Measurements from ENCODE around the gene PCDHGA8. TPM values are rescaled to one million over a fixed set of nuclear protein-coding genes. Genes with fewer than 3 reads are reported as not detected.
"Not testable (repeated sequence)": the region's sequence is repeated elsewhere in the genome, so short reads cannot be mapped to it uniquely, and the experiment has no call there.

The PCDHGA8 gene
- total and polyA plus RNA-seq, 2 donors = 0.18 to 0.19 TPM

- peaks cover 13 to 30% of the 10 kb centered on the region in 2 donors for H3K9me3 ChIP-seq (ENCODE audit: control insufficient read depth in 2 of 2, insufficient read depth in 1 of 2, low read length in 1 of 2)
- no peak within 1 kb of the TSS for H3K27ac ChIP-seq (ENCODE audit: low read depth in 1 of 2, low read length in 1 of 2)
- 12% methylated on average over 31 of the region's 31 CpGs for WGBS
- H3K4me1 ChIP-seq (ENCODE audit: control insufficient read depth in 2 of 2, insufficient read depth in 2 of 2, low read length in 2 of 2) = peaks cover 0 to 4% of the 10 kb centered on the region in 2 donors
- peak in 3 of 9 donors; percentile 32 to 67 (median 55) for DNase-seq (ENCODE audit: low read depth in 6 of 9, low spot score in 9 of 9)
- H3K27me3 ChIP-seq (ENCODE audit: control insufficient read depth in 2 of 2, insufficient read depth in 1 of 2, low read length in 1 of 2) = peaks cover 44 to 94% of the 10 kb centered on the region in 2 donors
- H3K36me3 ChIP-seq (ENCODE audit: control insufficient read depth in 2 of 2, insufficient read depth in 2 of 2, low read length in 1 of 2) = no peaks in the 10 kb centered on the region
- H3K4me3 ChIP-seq (ENCODE audit: low read length in 2 of 2) = peak within 1 kb of the TSS; percentile 29 to 39
Observed at GRCh38 chr5:141412854-141413539, 20.6 kb downstream of the PCDHGA8 start, which contains the start of gene PCDHGA10. Gene PCDHGA10 (plus strand): TSS chr5:141412987. CDS start chr5:141413176, 189 bp downstream.

DNA sequence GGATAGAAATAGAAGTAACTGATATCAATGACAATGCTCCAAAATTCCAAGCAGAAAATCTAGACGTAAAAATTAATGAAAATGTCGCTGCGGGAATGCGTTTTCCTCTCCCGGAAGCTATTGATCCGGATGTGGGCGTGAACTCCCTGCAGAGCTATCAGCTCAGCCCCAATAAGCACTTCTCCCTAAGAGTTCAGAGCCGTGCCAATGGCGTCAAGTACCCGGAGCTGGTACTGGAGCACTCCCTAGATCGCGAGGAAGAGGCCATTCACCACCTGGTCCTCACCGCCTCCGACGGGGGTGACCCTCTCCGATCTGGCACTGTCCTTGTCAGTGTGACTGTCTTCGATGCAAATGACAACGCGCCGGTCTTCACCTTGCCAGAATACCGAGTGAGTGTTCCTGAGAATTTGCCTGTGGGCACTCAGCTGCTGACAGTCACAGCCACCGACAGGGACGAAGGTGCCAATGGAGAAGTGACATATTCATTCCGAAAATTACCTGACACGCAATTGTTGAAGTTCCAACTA, 21.2 kb downstream of the PCDHGA8 start:
- H3K4me3 ChIP-seq (ENCODE audit: low read length in 2 of 2) = peak overlapping the region; percentile 29 to 32
- 16% methylated on average over 25 of the region's 25 CpGs for WGBS

GRCh38 chr5:141414548-141415274, 22.3 kb downstream of the PCDHGA8 start:
- H3K4me3 ChIP-seq (ENCODE audit: low read length in 2 of 2); DNase-seq (ENCODE audit: low read depth in 6 of 9, low spot score in 9 of 9); H3K4me1 ChIP-seq (ENCODE audit: control insufficient read depth in 2 of 2, insufficient read depth in 2 of 2, low read length in 2 of 2); H3K36me3 ChIP-seq (ENCODE audit: control insufficient read depth in 2 of 2, insufficient read depth in 2 of 2, low read length in 1 of 2); H3K27ac ChIP-seq (ENCODE audit: low read depth in 1 of 2, low read length in 1 of 2): not testable (repeated sequence)
- peaks cover 52 to 94% of the 10 kb centered on the region in 2 donors for H3K27me3 ChIP-seq (ENCODE audit: control insufficient read depth in 2 of 2, insufficient read depth in 1 of 2, low read length in 1 of 2)
- H3K9me3 ChIP-seq (ENCODE audit: control insufficient read depth in 2 of 2, insufficient read depth in 1 of 2, low read length in 1 of 2) = peaks cover 14 to 31% of the 10 kb centered on the region in 2 donors
- 33% methylated on average over 46 of the region's 46 CpGs for WGBS

More for the DNA sequence above, 21.2 kb downstream of the PCDHGA8 start:
- Histone ChIP-seq H3K9me3 (ENCODE audit: control insufficient read depth in 2 of 2, insufficient read depth in 1 of 2, low read length in 1 of 2) (peaks cover 14 to 29% of the 10 kb centered on the region in 2 donors), H3K27me3 (ENCODE audit: control insufficient read depth in 2 of 2, insufficient read depth in 1 of 2, low read length in 1 of 2) (peaks cover 50 to 94% of the 10 kb centered on the region in 2 donors), H3K4me1 (ENCODE audit: control insufficient read depth in 2 of 2, insufficient read depth in 2 of 2, low read length in 2 of 2) (peaks cover 0 to 4% of the 10 kb centered on the region in 2 donors), H3K27ac (ENCODE audit: low read depth in 1 of 2, low read length in 1 of 2) (no peak overlapping the region), H3K36me3 (ENCODE audit: control insufficient read depth in 2 of 2, insufficient read depth in 2 of 2, low read length in 1 of 2) (no peaks in the 10 kb centered on the region)
- DNase-seq (ENCODE audit: low read depth in 6 of 9, low spot score in 9 of 9) = no peak

DNA sequence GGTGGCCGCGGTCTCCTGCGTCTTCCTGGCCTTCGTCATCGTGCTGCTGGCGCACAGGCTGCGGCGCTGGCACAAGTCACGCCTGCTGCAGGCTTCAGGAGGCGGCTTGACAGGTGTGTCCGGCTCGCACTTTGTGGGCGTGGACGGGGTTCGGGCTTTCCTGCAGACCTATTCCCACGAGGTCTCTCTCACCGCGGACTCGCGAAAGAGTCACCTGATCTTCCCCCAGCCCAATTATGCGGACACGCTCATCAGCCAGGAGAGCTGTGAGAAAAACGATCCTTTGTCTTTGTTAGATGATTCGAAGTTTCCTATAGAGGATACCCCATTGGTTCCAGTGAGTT, 22.8 kb downstream of the PCDHGA8 start:
- H3K27ac ChIP-seq (ENCODE audit: low read depth in 1 of 2, low read length in 1 of 2); H3K4me3 ChIP-seq (ENCODE audit: low read length in 2 of 2); DNase-seq (ENCODE audit: low read depth in 6 of 9, low spot score in 9 of 9); H3K4me1 ChIP-seq (ENCODE audit: control insufficient read depth in 2 of 2, insufficient read depth in 2 of 2, low read length in 2 of 2); H3K36me3 ChIP-seq (ENCODE audit: control insufficient read depth in 2 of 2, insufficient read depth in 2 of 2, low read length in 1 of 2): not testable (repeated sequence)
- H3K9me3 ChIP-seq (ENCODE audit: control insufficient read depth in 2 of 2, insufficient read depth in 1 of 2, low read length in 1 of 2) = peaks cover 12 to 27% of the 10 kb centered on the region in 2 donors
- peaks cover 48 to 94% of the 10 kb centered on the region in 2 donors for H3K27me3 ChIP-seq (ENCODE audit: control insufficient read depth in 2 of 2, insufficient read depth in 1 of 2, low read length in 1 of 2)
- 28% methylated on average over 24 of the region's 24 CpGs for WGBS

GRCh38 chr5:141417494-141418172, 25.2 kb downstream of the PCDHGA8 start, which contains the start of gene PCDHGB7:
Gene PCDHGB7 (plus strand): TSS chr5:141417677. CDS start chr5:141417860, 183 bp downstream.
- peaks cover 0 to 10% of the 10 kb centered on the region in 2 donors for H3K4me1 ChIP-seq (ENCODE audit: control insufficient read depth in 2 of 2, insufficient read depth in 2 of 2, low read length in 2 of 2)
- peak in 6 of 9 donors; percentile 19 to 69 (median 34) for DNase-seq (ENCODE audit: low read depth in 6 of 9, low spot score in 9 of 9)
- WGBS = 6% methylated on average over 47 of the region's 47 CpGs
- H3K36me3 ChIP-seq (ENCODE audit: control insufficient read depth in 2 of 2, insufficient read depth in 2 of 2, low read length in 1 of 2); H3K27ac ChIP-seq (ENCODE audit: low read depth in 1 of 2, low read length in 1 of 2): not testable (repeated sequence)
- H3K4me3 ChIP-seq (ENCODE audit: low read length in 2 of 2) = peak within 1 kb of the TSS; percentile 20 to 29
- peaks cover 61 to 100% of the 10 kb centered on the region in 2 donors for H3K27me3 ChIP-seq (ENCODE audit: control insufficient read depth in 2 of 2, insufficient read depth in 1 of 2, low read length in 1 of 2)
- H3K9me3 ChIP-seq (ENCODE audit: control insufficient read depth in 2 of 2, insufficient read depth in 1 of 2, low read length in 1 of 2) = peaks cover 18 to 37% of the 10 kb centered on the region in 2 donors

- WGBS = 44% methylated on average over 74 of the region's 74 CpGs
- Histone ChIP-seq H3K9me3 (ENCODE audit: control insufficient read depth in 2 of 2, insufficient read depth in 1 of 2, low read length in 1 of 2) (peaks cover 19 to 36% of the 10 kb centered on the region in 2 donors), H3K4me1 (ENCODE audit: control insufficient read depth in 2 of 2, insufficient read depth in 2 of 2, low read length in 2 of 2) (peaks cover 0 to 6% of the 10 kb centered on the region in 2 donors), H3K27ac (ENCODE audit: low read depth in 1 of 2, low read length in 1 of 2) (no peak overlapping the region), H3K36me3 (ENCODE audit: control insufficient read depth in 2 of 2, insufficient read depth in 2 of 2, low read length in 1 of 2) (no peaks in the 10 kb centered on the region), H3K4me3 (ENCODE audit: low read length in 2 of 2) (no peak overlapping the region), H3K27me3 (ENCODE audit: control insufficient read depth in 2 of 2, insufficient read depth in 1 of 2, low read length in 1 of 2) (peaks cover 56 to 96% of the 10 kb centered on the region in 2 donors)
- DNase-seq (ENCODE audit: low read depth in 6 of 9, low spot score in 9 of 9) = no peak
Observed at GRCh38 chr5:141419074-141419880, 26.8 kb downstream of the PCDHGA8 start.

GRCh38 chr5:141420855-141421488, 28.5 kb downstream of the PCDHGA8 start, which contains the start of gene PCDHGA11:
Gene PCDHGA11 (plus strand): TSS chr5:141421051. CDS start chr5:141421228, 177 bp downstream.
- peak in 5 of 9 donors; percentile 24 to 76 (median 48) for DNase-seq (ENCODE audit: low read depth in 6 of 9, low spot score in 9 of 9)
- H3K27me3 ChIP-seq (ENCODE audit: control insufficient read depth in 2 of 2, insufficient read depth in 1 of 2, low read length in 1 of 2) = peaks cover 48 to 88% of the 10 kb centered on the region in 2 donors
- no peak within 1 kb of the TSS for H3K27ac ChIP-seq (ENCODE audit: low read depth in 1 of 2, low read length in 1 of 2)
- H3K9me3 ChIP-seq (ENCODE audit: control insufficient read depth in 2 of 2, insufficient read depth in 1 of 2, low read length in 1 of 2) = peaks cover 19 to 36% of the 10 kb centered on the region in 2 donors
- 8% methylated on average over 42 of the region's 42 CpGs for WGBS
- H3K4me1 ChIP-seq (ENCODE audit: control insufficient read depth in 2 of 2, insufficient read depth in 2 of 2, low read length in 2 of 2) = peaks cover 0 to 6% of the 10 kb centered on the region in 2 donors
- H3K36me3 ChIP-seq (ENCODE audit: control insufficient read depth in 2 of 2, insufficient read depth in 2 of 2, low read length in 1 of 2) = no peaks in the 10 kb centered on the region
- H3K4me3 ChIP-seq (ENCODE audit: low read length in 2 of 2) = peak within 1 kb of the TSS; percentile 43

DNA sequence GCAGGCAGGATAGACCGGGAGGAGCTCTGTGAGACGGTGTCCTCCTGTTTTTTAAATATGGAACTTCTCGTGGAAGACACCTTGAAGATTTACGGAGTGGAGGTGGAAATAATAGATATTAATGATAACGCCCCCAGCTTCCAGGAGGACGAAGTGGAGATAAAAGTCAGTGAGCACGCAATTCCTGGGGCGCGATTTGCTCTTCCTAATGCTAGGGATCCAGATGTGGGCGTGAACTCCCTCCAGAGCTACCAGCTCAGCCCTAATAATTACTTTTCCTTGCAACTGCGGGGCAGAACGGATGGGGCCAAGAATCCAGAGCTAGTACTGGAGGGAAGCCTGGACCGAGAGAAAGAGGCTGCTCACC, 29.0 kb downstream of the PCDHGA8 start:
- H3K27me3 ChIP-seq (ENCODE audit: control insufficient read depth in 2 of 2, insufficient read depth in 1 of 2, low read length in 1 of 2) = peaks cover 45 to 88% of the 10 kb centered on the region in 2 donors
- DNase-seq (ENCODE audit: low read depth in 6 of 9, low spot score in 9 of 9) = no peak

More for the DNA sequence above, 29.0 kb downstream of the PCDHGA8 start:
- peak overlapping the region; percentile 43 for H3K4me3 ChIP-seq (ENCODE audit: low read length in 2 of 2)
- 12% methylated on average over 13 of the region's 13 CpGs for WGBS
- H3K27ac ChIP-seq (ENCODE audit: low read depth in 1 of 2, low read length in 1 of 2) = no peak overlapping the region
- peaks cover 19 to 36% of the 10 kb centered on the region in 2 donors for H3K9me3 ChIP-seq (ENCODE audit: control insufficient read depth in 2 of 2, insufficient read depth in 1 of 2, low read length in 1 of 2)
- H3K36me3 ChIP-seq (ENCODE audit: control insufficient read depth in 2 of 2, insufficient read depth in 2 of 2, low read length in 1 of 2) = no peaks in the 10 kb centered on the region
- H3K4me1 ChIP-seq (ENCODE audit: control insufficient read depth in 2 of 2, insufficient read depth in 2 of 2, low read length in 2 of 2) = peaks cover 0 to 6% of the 10 kb centered on the region in 2 donors

Data from thymus (tissue), 11 donors.